Adipose tissue (tissue), 3 donors: Measurements from ENCODE around the gene IRX3. TPM values are rescaled to one million over a fixed set of nuclear protein-coding genes. Genes with fewer than 3 reads are reported as not detected.
"Not testable (repeated sequence)": the region's sequence is repeated elsewhere in the genome, so short reads cannot be mapped to it uniquely, and the experiment has no call there.

Source experiments
- H3K27ac ChIP-seq: one replicate; pipeline ENCODE4 v1.5.1; 2013; ENCODE audit warnings: low read depth, low read length
- WGBS, 3 donors: extraction: QIAGEN DNeasy Blood & Tissue Kit; methylation state at CpG; one replicate each; pipeline ENCODE4 v1.1.7; 2013; 5-methylcytosine and 5-hydroxymethylcytosine counted together
- polyA plus RNA-seq, 3 donors: library from polyadenylated mRNA; stranded (reverse); fragments of 200-250 nt; gene quantifications; one replicate each; pipeline ENCODE4 v1.2.3, GENCODE V29; 2013
- donor health status: healthy with polysubstance abuse.
- donor health status: Bipolar disorder and iron deficiency.
- donor health status: healthy.

IRX3 gene
- polyA plus RNA-seq, 3 donors, result 1.4 to 2.9 (median 1.8) TPM

DNA sequence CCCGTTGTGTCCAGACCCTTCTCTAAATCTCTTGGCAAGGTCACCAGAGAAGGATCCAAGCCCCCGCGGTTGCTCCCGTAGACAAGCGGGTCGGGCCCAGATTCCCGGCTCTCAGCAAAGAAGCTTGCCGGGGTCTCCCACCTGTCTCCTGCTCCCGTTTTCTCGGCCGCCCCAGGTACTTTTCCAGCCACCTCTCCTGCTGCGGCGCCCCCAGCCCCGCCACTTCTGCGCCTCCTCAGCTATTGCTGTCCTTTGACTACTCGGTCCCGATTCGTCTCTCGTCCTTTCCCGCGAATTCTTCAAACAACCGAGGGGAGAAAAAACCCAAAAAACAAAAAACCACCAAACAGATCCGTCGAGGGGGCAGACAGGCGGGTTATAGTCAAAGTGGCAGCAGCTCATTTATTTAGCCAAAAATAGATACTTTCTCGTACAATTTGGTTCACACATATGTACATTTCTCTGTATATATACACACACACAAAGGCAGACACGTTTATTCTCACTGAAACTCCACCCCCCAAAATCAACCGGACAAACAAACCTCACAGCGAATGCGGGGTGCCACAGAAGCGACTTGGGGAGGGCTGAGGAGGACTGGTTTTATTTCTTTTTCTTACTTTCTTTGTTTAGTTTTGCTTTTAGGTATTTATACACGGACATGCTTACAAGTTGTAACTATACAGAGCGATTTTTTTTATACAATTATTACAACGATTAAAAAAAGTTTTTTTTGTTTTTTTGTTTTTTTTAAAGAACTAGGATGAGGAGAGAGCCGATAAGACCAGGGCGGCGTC lies 3.5 kb downstream of the IRX3 start:
- 15 to 21% (median 21%) methylated on average over 37 of the region's 37 CpGs for WGBS, 3 donors
- no peak overlapping the region for H3K27ac ChIP-seq

DNA sequence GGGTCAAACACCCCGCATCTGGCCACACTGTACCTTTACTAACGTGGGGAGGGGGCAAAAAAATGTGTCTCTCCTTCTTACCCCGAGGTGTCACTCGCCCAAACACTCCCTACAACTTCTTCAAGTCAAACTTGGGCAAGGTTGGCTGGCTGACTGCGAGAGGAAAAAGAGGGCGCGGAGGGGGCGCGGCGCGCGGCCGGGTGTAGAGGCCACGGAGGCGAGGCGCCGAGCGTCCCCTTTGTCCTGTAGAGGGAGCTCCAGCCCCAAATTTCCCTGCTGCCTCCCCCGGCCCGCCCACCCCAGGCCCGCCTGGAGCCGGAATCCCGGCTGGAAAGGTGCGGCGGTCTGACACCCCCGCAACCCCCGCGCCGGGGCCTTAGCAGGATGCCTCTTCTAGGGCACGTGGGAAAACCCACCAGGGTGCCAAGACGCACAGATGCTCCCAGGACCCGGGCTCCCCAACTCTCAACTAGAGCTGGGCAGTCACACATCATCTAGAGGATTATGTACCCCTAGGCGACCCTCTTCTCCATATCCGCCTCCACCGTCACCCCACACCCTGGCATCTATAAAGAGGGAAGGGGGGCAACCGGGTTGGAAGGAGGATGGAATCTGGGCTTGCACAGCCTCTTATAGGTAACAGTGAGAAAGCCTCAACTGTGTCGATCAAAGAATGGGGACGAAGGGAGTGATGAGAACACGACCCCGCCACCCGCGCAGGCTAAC lies 4.2 kb downstream of the IRX3 start:
- H3K27ac ChIP-seq, result no peak overlapping the region

DNA sequence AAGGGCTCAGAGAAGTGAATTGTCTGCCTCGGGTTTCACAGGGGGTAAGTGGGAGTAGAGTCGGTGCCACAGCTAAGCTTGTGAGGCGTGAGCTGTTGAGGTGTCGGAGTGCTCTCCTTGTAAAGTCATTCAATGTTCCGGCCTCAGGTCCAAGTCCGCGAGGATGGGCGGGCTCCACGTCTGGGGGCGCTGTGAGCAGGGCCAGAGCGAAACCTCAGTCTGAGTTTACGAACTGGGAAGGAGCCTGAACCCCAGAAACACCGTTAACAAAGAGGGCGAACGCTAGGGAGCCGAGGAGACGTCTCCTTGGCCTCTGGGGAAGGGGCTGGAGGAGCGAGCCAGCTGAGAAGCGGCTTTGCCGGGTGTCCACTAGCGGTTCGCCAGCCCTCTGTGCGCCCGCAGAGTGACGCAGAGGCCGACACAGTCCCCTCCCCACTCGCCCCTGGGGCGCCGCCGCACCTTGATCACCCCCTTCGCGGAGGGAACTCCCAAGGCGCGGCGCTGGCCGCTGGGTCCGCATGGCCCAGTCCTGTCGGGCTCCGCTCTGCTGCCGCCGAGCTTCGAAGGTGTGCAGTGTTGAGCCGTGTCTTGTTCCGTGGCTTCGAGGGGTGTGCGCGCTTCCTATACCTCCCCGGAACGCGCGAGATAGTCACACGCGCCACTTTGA lies 4.9 kb downstream of the IRX3 start:
- WGBS, 3 donors, result 15 to 26% (median 25%) methylated on average over 52 to 53 of the region's 53 CpGs

More for the DNA sequence above, 4.2 kb downstream of the IRX3 start:
- 4 to 8% (median 5%) methylated on average over 36 to 42 of the region's 42 CpGs for WGBS, 3 donors

DNA sequence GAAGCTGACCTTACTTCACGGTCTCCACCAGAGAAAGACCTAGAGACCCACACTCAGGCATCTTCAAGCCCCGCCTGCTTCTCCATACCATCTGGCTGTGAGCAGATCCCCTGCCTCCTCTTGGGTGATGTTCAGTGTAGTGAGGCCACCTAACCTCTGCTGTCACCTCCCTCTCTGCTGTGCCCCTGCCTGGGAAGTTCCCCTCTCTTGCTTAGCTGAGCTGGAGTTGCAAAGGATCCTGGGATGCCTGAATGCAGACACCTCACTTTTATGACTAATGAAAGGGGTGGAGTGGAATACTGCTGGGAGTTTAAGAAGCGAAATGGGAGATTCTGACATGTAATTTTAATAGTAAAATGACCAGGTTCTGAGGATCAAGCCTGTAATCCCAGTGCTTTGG lies 5.8 kb downstream of the IRX3 start:
- no peak overlapping the region for H3K27ac ChIP-seq
- 79 to 83% (median 79%) methylated on average over 3 of the region's 3 CpGs for WGBS, 3 donors

More for the DNA sequence above, 4.9 kb downstream of the IRX3 start:
- H3K27ac ChIP-seq, result no peak overlapping the region

DNA sequence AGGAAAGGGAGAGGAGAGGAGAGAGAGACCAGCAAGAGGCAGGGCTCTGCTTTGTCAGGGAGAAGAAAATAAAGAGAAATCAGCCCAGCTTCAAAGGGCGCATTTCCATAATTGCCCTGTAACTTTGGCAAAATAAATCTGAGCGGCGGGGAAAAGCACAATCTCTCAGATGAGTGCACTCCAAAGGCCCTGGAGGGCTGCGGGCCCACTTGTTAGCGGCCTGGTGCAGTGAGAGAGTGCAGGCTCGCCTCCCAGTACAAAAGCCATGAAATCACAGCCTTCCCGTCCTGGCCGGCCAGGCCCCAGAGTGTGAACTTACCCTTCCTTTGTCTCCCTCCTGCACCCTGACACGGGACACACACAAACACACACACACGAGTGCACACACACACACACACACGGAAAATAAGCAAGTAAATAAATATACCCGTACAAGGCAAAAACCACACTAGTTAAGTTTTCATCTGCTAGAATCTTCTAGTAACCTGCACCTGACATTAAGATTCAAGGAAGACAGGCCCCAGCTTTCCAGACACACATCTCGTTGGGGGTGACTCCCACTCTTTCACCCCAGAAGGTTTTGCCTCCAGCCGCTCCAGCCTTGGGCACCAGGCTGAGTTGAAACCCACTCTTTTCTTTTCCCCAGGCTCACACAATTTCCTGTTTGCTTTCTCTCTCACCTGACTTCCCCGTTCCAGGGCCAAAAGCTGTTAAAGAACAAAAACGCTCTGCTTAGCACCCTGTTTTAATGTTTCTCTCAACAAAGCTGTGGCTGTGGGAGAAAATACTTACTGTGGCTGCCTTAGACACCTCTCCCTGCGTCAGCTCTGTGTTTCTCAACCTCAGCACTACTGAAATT lies 8.5 kb downstream of the IRX3 start:
- no peak overlapping the region for H3K27ac ChIP-seq
- WGBS, 3 donors, result 64 to 74% (median 72%) methylated on average over 17 of the region's 17 CpGs

DNA sequence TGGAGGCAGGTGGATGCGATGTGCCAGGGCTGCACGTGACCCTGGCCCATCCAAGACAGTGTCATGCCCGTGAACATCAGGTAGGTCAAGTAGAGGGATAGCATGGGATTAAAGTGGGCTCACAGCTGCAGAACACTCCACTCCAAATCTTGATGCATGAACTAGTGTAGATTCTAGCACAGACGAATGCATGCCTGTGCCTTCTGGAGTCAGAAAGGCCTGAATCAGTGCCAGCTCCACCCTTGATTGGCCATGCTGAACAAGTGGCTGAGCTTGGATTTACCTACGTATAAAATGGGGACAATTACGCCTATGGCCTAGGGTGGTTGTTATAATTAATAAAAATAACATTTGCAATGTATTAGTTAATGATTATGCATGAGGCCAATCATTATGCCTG lies 10.6 kb downstream of the IRX3 start:
- 75 to 92% (median 84%) methylated on average over 6 of the region's 6 CpGs for WGBS, 3 donors
- H3K27ac ChIP-seq, result no peak overlapping the region

DNA sequence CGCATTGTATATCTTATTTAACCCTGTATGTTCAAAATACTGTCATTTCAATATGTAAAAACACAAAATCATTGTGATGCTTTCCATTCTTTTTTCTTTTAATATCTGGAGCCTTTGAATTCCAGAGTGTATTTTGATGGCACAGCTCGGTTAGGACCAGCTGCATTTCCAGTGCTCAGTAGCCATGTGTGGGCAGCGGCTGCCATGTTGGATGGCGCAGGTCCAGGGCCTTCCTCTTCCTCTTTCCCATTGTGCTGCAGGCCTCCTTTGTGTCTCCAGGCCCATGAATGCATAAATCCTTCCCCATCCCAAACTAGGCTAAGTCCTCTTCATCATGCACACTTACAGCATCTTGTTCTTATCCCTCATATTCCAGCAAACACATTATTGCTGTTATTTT lies 13.0 kb downstream of the IRX3 start:
- 93 to 94% (median 93%) methylated on average over 4 of the region's 4 CpGs for WGBS, 3 donors
- H3K27ac ChIP-seq, result no peak overlapping the region

DNA sequence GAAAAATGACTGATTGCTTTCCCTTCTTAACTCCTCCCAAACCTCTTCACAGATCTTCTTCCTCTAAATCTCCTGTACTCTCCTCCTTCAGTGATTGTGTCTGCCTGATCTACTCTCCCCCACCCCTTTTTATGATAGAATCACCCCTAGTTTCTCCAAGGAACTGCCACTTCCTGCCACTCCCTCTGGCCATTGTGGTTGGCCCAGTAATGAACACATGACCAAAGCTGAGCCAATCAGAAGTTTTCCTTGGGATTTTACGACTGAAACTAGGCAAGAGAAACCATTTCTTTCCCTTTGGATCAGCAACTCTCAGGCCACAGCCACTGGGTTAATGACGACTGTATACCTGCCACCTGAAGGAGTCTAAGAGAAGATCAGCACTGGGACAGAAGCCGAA lies 15.9 kb downstream of the IRX3 start:
- no peak overlapping the region for H3K27ac ChIP-seq
- WGBS, 3 donors, result 84 to 91% (median 86%) methylated on average over 3 of the region's 3 CpGs

DNA sequence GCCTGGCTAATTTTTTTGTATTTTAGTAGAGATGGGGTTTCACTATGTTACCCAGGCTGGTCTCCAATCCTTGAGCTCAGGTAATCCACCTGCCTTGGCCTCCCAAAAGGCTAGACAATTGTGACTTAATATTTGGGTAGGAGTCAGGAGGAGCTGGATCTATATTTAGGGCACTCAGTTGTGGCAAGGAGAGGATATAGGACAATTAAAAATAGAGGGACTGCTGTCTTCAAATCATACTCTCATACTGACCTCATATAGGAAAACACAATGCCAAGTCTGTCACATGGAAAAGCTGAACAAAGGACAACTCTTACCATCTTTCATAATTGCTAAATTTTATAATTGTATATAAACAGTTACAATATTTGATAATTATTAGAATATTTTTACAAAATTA lies 17.1 kb downstream of the IRX3 start:
- H3K27ac ChIP-seq, result no peak overlapping the region

DNA sequence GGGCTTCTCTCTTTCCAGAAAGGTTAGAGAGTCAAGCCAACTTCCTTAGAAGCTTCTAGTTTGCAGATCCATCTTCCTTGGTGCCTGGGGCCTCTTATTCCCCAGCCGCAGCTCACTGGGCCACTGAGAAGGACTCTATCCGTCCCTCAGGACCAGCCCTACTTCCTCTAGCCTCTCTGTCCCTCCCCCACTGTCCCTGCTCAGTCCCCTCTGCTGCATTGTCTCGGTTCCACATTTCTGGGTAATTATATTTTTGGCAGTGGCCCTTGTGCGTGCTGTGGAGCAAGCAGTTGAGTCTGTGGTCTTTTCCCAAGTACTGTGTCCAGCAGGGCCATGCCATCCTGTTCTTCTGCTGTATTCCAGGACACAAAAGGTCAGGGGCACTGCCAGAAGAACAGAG lies 17.8 kb downstream of the IRX3 start:
- 48 to 78% (median 52%) methylated on average over 4 of the region's 4 CpGs for WGBS, 3 donors
- H3K27ac ChIP-seq, result no peak overlapping the region

DNA sequence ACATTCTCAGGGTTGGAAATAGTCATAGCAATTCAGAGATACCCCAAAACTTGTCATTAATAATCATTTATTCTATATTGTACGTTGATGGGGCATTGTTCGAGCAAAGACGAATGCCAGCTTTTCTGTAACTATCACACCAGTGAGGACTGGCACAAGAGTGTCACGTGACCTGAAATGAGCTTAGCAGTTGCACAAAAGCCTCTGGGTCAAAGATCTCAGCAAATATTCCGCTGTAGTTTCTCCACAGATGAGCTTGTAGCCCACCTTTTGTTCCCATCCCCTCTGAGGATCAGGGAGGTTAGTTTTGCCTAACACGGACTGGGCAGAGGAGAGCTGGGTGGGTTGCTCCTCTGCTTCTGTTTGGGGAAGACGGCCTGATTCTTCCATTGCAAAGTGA lies 18.2 kb downstream of the IRX3 start:
- no peak overlapping the region for H3K27ac ChIP-seq
- 78 to 86% (median 80%) methylated on average over 7 of the region's 7 CpGs for WGBS, 3 donors

DNA sequence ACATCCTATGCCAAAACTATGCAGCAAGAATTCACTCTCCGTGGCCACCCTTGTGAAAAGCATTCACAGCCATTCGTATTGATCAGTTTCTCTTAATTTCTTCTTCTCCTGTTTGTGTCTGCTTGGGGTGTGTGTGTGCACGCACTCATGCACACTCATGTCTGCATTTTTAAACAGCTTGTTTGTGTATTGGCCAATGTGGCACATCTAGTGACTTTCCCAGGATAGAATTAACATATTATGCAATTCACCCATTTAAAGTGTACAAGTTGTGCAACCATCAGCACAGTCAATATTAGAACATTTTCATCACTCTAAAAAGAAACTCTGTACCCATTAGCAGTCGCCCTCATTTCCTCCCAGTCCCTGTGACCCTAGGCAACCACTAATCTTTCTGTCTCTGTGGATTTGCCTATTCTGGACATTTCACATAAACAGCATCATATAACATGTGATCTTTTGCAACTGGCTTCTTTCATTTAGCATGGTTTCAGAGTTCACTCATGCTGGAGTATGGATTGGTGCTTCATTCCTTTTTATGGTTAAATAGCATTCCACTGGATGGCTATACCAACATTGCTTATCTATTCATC lies 20.1 kb downstream of the IRX3 start:
- WGBS, 3 donors, result 57 to 59% (median 58%) methylated on average over 4 of the region's 4 CpGs
- no peak overlapping the region for H3K27ac ChIP-seq

DNA sequence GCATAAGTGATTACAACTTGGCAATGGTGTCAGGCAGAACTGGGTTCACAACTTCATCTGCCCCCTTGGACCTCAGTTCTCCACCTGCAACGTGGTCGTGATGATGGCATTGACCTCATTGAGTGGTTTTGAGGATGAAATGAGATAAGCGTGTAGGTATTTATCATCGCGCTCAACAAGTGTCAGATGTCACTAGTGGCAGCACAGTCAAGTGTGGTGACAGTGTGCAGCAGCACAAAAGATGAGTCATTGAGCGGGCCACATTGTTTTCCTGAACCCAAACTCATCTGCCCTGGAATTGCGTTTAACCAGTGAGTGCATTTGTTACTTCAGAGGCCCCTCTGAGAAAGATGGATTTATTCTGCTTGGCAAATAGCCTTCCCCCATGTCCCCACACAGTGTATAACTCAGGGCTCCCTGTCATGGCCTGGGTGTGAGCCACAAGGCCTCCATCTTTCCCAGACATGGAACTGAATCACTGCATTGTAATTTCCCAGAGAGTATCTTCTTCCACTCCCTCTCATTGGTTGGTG lies 20.9 kb downstream of the IRX3 start:
- WGBS, 3 donors, result 78 to 82% (median 81%) methylated on average over 7 of the region's 7 CpGs
- H3K27ac ChIP-seq, result no peak overlapping the region

DNA sequence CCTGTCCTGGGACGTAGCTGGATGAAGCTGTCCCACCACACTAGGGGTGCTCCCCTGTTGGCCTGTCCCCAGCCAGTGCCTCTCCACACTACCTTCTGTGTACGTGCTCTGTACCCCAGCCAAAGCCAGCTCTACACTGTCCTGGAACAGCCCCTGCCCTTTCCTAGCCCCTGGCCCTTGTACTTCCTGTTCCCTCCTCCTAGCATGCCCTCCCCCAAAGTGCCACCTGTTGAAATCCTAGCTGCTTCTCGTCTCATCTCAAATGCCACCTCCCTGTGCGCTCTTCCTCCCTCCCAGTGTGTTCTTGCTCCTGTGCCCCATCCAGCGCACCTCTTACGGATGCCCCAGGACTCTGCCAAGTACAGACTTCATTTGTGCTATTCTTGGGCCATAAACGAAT lies 33.5 kb downstream of the IRX3 start:
- 77 to 80% (median 79%) methylated on average over 7 of the region's 7 CpGs for WGBS, 3 donors

DNA sequence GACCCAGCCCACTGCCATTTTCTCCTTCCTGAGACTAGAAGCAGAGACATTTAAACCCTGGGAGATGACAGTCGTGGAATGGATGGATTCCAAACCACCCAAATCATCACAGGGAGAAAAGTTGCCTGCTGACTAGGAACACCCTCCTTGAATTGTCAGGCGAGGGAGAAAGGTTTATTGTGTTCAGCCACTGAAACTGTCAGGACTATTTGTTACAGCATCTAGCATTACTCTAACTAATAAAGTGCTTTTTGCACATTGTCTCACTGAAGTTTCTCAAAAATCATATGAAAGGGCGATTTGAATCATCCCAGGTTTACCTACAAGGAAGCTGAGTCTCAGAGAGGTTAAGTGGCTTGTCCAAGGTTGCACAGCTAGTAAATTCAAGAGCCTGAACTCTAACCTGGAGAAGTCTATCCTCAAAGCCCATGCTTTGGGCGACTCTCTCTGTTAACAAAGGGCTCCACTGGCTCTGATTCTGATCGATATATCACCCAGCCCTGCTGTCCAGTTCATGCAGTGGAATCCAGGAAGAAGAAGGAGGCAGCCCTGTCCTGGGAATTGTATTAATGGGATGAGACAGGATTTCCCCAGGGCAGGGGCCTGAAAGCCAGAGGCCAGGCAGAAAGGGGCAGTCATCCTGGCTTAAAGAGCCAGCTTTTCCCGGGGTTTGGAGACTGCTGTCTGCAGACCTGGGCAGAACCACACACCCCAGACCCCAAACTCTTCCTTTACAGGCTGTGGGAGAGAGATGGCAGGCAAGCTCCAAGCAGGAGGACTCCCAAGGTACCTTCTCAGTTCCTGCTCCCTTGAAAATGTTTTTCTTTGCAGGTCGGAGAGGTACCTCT lies 37.5 kb downstream of the IRX3 start:
- WGBS, 3 donors, result 66 to 69% (median 66%) methylated on average over 7 of the region's 7 CpGs
- no peak overlapping the region for H3K27ac ChIP-seq

More for the DNA sequence above, 33.5 kb downstream of the IRX3 start:
- H3K27ac ChIP-seq, result no peak overlapping the region

DNA sequence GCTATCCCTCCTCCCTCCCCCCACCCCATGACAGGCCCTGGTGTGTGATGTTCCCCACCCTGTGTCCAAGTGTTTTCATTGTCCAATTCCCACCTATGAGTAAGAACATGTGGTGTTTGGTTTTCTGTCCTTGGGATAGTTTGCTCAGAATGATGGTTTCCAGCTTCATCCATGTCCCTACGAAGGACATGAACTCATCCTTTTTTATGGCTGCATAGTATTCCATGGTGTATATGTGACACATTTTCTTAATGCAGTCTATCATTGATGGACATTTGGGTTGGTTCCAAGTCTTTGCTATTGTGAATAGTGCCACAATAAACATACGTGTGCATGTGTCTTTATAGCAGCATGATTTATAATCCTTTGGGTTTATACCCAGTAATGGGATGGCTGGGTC lies 38.9 kb downstream of the IRX3 start:
- not testable (repeated sequence) for H3K27ac ChIP-seq
- WGBS, 3 donors, result 85 to 91% (median 89%) methylated on average over 1 to 2 of the region's 2 CpGs

DNA sequence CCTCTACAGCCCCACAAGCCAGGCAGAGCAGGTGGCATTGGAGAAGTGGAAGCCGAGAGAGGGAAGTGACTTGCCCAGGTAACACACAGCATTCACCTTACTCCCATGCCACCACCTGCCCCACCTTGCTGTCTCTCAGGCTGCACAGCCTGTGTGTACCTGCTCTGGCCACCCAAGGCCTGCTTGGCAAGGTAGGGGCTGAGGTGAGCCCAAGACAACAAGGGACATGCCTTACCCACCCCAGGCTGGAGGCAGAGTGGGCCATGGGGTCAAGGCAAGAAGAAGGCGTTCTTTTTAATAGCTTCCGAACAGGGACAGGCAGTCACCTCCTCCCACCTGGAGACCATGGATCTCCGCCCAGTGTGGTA lies 40.1 kb downstream of the IRX3 start:
- 88 to 95% (median 93%) methylated on average over 4 of the region's 4 CpGs for WGBS, 3 donors
- no peak overlapping the region for H3K27ac ChIP-seq
